T47D (cell line): ENCODE data around the gene OSGEP.
"Not testable (repeated sequence)": the region's sequence is repeated elsewhere in the genome, so short reads cannot be mapped to it uniquely, and the experiment has no call there.

Experiments used
- DNase-seq, 2 experiments: peaks; one replicate each; pipeline versions ENCODE4 v3.0.0 to v3.0.0-alpha.2; 2011 to 2012; ENCODE audit warnings: low read depth in 1 of 2, low spot score in 1 of 2
- JUND ChIP-seq: IDR thresholded peaks from 2 replicates; pipeline ENCODE4 v1.6.1; 2012; ENCODE audit warnings: low read depth
- in situ Hi-C: cut with HindIII; loops from 2 replicates; pipeline ENCODE4 v1.10.0; 2016; ENCODE audit warnings: low sequenced_read_pairs, low pct_unique_long_range_greater_than_20kb

The OSGEP gene

GRCh38 chr14:20461225-20462141 is 6.9 kb upstream of the OSGEP start, which contains the start of gene PIP4P1:
Gene PIP4P1, minus strand, starts transcription at chr14:20461434. Its CDS starts 109 bp downstream, at chr14:20461325.
- TF ChIP-seq JUND: no peak
- in situ Hi-C loops: no loop called here

DNA sequence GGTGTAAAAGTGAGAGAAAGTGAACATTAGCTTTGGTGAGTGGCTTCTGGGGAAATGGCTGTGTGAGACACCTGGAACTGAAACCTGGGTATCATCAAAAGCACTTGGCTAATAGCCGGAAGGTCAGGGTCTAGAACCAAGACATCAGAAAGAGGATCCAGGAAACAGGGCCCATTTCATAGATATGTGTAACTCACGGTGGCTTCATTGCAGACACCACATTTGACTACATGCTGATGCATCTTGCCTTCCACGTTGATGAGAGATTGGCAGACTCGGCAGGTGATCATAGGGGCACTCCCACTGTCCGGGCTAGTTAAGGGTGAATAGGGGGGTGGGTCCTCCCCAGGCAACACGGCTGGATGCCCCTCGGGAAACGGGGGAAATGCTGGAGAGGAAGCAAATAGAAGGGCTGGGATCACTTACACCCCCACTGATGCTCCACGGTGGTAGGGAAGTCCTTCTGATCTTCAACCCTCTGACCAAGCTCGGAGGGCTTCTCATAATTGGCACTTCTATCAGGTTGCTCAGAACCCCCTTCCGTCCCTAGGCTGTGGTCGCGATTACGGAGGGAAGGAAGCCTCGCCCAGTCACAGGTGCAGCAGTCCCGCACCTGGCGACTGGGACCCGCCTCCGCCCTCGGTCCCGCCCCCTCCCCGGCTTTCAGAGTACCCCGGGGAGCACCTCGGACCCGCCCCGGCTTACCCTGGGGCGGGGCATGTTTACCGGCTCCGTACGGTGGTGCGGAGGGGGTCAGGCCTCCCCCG is 6.0 kb upstream of the OSGEP start:
- in situ Hi-C loops: no loop called here
- peak in 1 of 2 experiments; percentile 49 for DNase-seq
- no peak for TF ChIP-seq JUND

More at GRCh38 chr14:20461225-20462141, 6.9 kb upstream of the OSGEP start, which contains the start of gene PIP4P1:
- DNase-seq: peak; percentile 75 to 100

DNA sequence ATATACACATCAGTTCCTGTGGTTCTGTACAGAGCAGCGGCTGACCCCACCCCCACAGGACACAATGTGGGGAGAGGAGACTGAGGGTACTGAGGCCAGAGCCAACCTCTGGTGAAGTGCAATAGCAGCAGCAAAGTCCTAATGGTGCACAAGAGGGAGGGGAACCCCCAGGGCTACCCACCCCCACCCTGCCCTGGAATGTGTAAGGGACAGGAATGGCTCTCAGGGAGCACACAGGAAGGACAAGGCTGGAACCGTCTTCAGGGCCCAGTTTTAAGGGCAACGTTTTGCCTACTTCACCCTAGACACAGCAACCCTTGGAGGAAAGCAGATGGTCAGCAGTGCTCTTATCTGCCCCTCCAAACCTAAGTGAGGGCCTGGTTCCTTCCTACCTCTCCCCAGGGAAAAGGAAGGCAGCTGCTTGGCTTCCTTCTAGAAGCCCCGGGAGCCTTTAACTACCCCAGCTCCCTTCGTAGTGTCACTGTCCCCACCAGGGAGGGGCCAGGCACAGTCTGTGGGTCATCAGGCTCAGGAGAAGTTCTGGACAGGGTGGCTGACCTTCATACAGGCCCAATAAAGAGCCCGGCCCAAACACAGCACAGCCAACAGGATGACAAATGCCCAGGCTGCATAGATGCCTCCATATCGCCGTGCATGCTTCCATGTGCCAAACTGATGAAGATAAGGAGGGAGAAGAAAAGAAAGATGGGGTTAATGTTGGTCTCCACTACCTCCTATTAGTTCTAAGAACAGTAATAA is 3.6 kb upstream of the OSGEP start:
- no peak for TF ChIP-seq JUND
- in situ Hi-C loops: no loop called here
- no peak for DNase-seq

DNA sequence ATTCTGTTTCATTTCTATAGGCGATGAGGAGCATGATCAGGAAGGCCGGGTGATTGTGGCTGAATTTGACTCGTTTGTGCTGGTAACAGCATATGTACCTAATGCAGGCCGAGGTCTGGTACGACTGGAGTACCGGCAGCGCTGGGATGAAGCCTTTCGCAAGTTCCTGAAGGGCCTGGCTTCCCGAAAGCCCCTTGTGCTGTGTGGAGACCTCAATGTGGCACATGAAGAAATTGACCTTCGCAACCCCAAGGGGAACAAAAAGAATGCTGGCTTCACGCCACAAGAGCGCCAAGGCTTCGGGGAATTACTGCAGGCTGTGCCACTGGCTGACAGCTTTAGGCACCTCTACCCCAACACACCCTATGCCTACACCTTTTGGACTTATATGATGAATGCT is 2.4 kb upstream of the OSGEP start:
- TF ChIP-seq JUND: no peak
- in situ Hi-C loops: no loop called here
- no peak for DNase-seq

DNA sequence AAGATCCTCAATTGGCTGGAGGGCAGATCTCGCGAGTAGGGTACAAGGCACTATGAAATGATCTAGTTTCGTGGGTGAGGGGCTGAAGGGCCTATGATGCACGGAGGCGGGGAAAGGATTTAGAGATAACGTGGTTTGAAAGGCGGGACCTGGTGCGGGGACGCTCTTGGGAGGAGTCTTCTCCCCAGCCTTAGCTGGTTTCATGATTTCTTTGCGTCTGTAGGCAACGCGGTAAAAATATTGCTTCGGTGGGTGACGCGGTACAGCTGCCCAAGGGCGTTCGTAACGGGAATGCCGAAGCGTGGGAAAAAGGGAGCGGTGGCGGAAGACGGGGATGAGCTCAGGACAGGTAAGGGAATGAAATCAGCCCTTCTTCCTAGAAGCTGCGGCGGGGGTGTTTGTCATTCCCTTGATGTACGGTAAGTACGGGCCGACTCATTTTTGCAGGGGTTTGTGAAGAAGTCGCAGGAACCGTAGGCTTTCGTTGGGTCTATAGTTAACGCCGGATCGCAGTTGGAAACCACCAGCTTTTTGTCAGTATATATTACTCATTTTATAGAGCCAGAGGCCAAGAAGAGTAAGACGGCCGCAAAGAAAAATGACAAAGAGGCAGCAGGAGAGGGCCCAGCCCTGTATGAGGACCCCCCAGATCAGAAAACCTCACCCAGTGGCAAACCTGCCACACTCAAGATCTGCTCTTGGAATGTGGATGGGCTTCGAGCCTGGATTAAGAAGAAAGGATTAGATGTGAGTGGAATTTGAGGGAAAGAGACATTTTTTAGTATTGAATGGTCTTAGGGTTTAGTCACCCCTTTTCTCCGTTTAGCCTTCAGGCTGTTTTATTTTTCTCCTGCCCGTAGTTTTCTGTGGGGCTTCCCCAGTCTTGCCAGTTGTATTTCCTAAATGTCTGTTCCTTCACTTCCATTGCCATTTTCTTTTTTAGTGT is 1.0 kb upstream of the OSGEP start:
- DNase-seq: no peak
- TF ChIP-seq JUND: no peak
- in situ Hi-C loops: no loop called here

GRCh38 chr14:20452831-20453230 is 1.8 kb downstream of the OSGEP start:
- DNase-seq, in situ Hi-C loops: not testable (repeated sequence)

DNA sequence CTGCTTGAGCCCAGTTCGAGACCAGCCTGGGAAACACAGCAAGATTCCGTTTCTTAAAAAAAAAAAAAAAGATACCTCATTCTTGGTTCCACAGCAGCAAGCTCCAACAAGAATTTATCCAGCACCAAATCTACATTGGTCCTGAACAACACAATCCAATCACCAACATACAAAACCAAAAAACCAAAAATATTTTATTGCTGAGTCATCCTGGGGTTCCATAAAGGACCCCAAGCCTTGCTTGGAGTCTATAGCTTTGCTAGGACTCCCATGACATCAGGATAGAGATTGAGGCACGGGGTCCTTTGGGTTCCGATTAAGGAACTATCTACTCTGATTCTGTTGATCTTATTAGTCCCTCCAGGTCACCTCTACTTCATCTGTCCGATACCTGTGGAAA is 7.7 kb downstream of the OSGEP start:
- no peak for DNase-seq
- in situ Hi-C loops: no loop called here
- no peak for TF ChIP-seq JUND

DNA sequence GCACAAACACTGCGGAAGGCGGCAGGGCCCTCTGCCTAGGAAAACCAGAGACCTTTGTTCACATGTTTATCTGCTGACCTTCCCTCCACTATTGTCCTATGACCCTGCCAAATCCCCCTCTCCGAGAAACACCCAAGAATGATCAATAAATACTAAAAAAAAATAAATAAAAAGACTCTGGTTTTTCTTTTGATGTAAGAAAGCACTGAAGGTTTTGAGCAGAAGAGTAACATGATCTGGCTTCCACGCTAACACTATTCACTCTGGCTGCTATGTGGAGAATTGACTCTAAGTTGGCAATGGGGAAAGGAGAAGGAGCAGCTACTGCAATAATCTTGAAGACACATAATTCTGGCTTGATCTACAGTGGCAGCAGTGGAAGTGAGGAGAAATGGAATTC is 11.0 kb downstream of the OSGEP start:
- DNase-seq, in situ Hi-C loops: not testable (repeated sequence)

GRCh38 chr14:20441461-20441860 is 13.2 kb downstream of the OSGEP start:
- no peak for TF ChIP-seq JUND
- in situ Hi-C loops: no loop called here
- no peak for DNase-seq

- in situ Hi-C loops: no loop called here
- TF ChIP-seq JUND: no peak
- no peak for DNase-seq
These were observed 13.7 kb downstream of the OSGEP start for GRCh38 chr14:20440882-20441281.

GRCh38 chr14:20440465-20440864 is 14.1 kb downstream of the OSGEP start:
- DNase-seq: no peak
- no peak for TF ChIP-seq JUND
- in situ Hi-C loops: no loop called here
